GOT3 (cell line): ENCODE measurements around the gene AP5B1.

Experiments
- DNase-seq: peaks from one replicate; lab custom pipeline; 2025; ENCODE audit warnings: mixed read lengths; lab: John Stamatoyannopoulos, UW

AP5B1 gene

DNA sequence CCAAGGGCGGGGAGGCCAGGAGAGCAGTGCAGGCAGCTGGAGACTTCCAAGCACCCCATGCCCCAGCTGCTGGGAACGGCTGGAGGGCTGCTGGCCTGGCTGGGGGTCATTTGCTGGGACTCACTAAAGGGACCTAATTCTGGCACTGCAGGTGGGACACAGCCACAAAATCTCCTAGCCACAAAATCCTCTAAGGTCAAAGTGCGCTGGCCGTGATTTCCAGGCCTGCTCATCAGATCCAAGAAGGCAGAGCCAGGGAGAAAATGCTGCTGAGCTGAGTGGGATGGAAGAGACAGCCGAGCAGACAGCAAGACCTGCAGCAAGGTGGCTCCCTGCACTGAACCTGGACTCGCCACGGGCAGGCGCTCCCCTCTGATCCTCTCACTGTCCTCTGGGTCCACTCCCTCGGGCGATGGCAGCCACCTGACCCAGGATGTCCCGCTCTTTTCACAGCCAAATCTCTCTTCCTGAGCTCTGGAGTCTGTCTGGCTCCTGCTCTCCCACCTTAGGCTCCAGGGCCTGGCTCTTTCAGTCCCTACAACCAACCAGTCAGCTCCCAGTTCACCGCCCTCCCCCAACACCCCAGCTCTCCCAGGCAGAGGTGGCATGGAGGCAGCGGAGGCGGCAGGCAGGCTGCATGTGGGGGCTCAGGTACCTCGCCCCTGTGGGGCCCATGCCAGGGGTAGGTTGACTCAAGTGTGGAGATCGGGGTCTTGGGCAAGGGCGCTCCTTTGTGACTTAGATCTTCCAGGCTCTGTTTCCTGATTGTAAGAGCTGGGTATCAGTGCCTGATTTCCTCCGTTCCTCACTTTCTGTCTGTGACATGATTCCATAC is 20.6 kb upstream of the AP5B1 start:
- no peak for DNase-seq

DNA sequence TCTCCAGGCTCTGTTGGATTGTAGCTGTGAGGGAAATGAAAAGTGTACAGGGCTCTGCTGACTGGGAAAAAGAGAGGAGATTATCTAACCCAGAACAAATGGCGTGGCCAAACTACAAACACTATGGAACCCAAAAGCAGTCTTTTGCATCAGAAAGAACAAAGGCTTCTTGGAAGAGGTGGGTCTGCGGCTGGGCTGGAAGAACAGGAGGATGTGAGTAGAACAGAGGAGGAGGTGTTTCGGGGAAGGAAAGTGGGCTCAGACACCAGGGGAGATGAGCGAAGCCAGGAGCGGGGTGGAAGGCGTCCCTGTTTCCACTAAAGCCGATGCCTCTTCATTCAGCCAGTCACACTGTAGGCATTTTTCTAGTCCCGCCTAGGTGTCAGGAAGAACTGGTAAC is 18.1 kb upstream of the AP5B1 start:
- no peak for DNase-seq

DNA sequence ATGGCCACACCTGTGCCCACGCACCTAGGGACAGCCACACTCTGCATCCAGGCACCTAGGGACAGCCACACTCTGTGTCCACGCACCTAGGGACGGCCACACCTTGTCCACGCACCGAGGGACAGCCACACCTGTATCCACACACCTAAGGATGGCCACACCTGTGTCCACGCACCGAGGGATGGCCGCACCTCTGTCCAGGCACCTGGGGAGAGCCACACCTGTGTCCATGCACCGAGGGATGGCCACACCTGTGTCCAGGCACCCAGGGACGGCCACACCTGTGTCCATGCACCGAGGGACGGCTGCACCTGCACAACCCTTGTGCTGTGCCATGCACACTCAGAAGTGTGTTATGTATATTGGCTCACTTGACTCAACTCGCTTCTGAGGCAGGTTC is 16.9 kb upstream of the AP5B1 start:
- DNase-seq, result no peak

DNA sequence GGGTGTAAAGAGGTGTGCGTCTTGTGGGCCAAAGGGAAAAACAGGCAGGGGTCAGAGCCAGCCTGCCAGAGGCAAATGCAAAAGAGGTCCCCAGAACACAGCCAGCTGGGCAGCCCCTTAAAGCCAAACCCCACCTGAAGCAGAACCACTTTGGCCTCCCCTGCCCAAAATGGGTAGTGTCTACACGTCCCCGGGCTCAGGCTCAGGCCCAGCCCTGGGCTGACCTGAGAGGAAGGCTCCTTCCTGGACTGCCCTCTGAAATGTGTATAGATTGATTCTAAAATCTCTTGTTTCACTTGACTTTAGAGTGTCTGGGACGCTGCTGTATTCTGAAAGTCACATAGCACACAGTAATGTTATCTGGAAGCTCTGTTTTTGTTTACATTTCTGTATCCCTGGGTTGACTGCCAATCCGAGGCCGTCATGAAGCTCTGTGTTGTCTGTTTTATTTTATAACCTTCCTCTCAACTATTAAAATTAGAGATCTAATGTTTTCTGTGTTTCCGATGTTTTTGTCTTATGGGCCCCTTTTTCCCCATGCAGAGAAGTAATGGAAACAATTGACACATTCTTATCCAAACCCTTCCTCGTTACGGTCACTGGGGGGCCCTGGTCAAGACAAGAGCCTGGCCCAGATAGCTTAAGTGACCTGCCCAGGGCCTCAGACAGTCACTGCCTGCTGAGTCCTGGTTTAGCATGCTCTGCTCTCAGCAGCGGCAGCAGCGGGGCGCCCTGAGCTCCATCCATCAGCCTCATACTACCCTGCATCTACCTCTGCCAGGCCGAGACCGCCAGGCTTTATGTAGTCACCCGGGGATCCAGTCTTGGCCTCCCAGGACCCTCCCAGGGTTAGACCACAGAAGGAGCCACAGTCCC is 16.2 kb upstream of the AP5B1 start:
- no peak for DNase-seq

DNA sequence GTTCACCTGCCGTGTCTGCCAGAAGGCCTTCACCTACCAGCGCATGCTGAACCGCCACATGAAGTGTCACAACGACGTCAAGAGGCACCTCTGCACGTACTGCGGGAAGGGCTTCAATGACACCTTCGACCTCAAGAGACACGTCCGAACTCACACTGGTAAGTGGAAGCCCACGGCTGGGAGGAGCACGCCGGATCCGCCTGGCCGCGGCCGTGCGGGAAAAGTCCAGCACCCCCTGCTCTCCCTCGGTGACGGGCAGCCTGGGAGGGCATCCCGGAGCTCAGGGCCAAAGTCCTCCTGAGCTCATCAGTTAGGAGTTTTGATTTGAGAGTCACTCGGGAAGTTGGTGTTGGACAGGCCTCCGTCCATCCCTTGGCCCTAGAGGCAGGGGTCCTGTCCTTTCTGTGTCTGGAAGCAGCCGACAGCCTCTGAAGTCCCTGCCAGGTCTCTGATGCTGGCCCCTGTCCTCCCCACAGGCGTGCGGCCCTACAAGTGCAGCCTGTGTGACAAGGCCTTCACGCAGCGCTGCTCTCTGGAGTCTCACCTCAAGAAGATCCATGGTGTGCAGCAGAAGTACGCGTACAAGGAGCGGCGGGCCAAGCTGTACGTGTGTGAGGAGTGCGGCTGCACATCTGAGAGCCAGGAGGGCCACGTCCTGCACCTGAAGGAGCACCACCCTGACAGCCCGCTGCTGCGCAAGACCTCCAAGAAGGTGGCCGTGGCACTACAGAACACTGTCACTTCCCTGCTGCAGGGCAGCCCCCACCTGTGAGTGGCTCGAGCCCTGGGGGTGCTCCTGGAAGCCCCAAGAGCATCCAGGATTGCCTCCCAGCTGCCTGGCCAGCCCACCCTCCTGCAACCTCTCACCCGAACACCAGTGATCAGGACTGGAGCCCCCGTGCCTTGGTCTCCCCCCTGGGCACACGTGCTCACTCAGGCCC is 14.1 kb upstream of the AP5B1 start:
- DNase-seq, result no peak

- DNase-seq, result no peak
These were observed 13.0 kb upstream of the AP5B1 start for GRCh38 chr11:65793625-65794400.

DNA sequence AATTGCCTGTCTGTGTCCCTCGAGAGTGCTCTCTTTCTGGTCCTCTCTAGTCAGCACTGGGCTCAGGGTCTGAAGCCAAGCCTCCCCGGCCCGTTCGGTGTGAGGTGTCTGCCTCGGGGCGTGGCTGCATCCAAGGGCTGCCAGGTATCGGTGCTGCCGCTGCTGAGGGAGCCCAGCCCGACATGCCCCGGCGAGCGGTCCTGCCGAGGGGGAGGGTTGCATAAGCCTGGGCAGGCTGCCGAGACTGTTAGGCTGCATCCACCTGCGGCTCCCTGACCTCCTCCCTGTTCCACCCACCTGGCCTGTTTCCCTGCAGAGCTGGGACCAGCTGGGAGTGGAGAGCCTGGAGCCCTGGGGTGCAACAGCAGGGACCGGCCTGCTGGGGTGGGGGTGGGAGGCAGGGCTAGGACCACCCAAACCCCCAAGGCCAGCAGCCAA is 12.4 kb upstream of the AP5B1 start:
- no peak for DNase-seq

GRCh38 chr11:65792456-65792855 is 11.7 kb upstream of the AP5B1 start:
- DNase-seq, result no peak

DNA sequence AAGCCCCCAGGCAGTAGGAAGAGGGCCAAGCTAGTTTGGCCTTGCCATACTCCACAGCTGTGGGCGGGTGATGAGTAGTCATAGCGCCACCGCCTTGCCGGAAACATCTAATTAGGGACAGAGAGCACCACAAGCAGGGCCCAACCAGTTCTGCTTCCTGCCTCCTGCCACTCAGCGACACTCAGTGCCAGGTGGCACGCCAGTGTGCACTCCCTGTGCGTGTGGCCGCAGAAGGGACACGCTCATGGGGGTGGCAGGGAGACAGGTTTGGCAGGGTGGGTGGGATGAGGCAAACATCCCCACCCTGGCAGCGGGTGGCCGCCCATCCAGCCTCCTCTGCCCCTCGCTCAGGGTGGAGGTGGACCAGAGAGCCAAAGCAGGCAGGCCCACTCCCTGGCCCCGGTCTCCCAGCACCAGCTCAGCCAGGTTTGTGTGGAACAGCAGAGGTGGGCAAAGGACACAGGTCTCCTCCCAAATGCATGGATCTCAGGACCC is 11.0 kb upstream of the AP5B1 start:
- DNase-seq, result no peak

GRCh38 chr11:65790902-65791650 is 10.3 kb upstream of the AP5B1 start:
- DNase-seq, result no peak

GRCh38 chr11:65790104-65790901 is 9.5 kb upstream of the AP5B1 start:
- no peak for DNase-seq

DNA sequence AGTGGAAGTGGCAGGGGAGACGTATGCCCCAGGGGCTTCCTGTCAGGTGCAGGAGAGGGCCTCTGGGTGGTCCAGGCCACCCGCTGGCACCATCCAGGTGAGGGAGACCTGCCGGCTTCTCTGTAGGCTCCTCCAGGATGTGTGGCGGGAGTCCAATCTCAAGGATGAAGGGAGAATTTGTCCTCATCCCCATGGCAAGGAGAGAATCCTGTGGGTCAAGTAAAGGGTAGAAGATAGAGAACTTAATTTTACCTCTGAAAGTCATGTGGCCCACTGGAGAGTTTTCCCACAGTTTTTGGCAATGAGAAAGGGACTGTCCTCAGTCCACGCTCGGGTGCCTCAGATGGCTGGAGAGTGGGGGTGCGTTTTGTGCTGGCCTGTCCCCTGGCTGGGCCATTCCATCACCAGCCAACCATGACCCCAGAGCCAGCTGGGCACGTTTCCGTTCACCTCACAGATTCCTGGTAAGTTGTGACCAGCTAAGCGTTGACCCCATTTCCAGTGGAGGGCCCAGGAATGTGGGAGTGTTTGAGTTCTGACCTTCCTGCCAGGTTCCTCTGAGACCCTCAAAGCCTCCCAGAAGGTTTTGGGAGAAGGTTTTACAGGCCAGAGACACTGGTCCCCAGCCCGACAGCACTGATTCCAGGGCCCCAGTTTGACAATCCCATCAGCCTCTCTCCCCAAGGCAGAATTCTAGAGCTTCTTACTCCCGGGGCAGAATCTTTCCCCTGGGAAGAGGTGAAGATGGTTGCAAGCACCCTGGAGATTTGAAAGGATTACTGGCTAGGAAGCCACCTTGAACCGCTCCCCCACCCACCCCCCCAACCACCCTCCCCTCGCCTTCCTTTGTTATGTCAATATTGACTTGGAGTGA is 8.7 kb upstream of the AP5B1 start:
- DNase-seq, result no peak

DNA sequence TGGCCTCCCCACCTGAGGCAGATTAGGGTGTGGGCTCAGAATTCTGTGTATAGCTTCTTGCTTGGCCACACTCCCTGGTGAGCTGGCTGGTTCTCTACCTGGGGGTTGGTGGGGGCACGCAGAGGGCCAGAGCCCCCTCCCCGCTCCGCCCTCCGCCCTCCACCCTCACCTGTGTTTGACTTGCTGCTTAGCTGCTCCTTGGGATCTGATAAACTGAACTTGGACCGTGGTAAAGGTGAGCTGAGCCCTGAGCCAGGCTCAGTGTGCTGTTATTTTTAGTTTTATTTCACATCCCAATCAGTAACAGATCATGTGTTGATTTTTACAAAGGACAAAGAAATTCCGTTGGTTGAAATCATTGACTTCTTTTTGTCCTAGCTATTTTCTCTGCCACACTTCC is 8.0 kb upstream of the AP5B1 start:
- no peak for DNase-seq

- no peak for DNase-seq
These were observed 7.2 kb upstream of the AP5B1 start for GRCh38 chr11:65787649-65788622.

GRCh38 chr11:65786786-65787636 is 6.2 kb upstream of the AP5B1 start, which contains the start of gene OVOL1:
OVOL1 (plus strand) TSS chr11:65787063; CDS start chr11:65787374, 311 bp downstream.
- no peak for DNase-seq
